GM21360 (cell line): ENCODE results near the gene NXPH1.
A peak's percentile ranks its signal among the peaks of the same experiment; 100 is the strongest.
"Not testable (repeated sequence)": the region's sequence is repeated elsewhere in the genome, so short reads cannot be mapped to it uniquely, and the experiment has no call there.

ENCODE experiments used
- ATAC-seq: cut with Tn5 transposase; IDR thresholded peaks from one replicate; pipeline ENCODE4 v1.9.1; 2021; ENCODE audit warnings: mild to moderate bottlenecking, moderate library complexity; ENCODE audit not compliant: unreplicated experiment

Gene NXPH1

GRCh38 chr7:8669501-8669851 lies 236.1 kb downstream of the NXPH1 start:
- no peak for ATAC-seq

GRCh38 chr7:8684426-8684825 lies 251.0 kb downstream of the NXPH1 start:
- ATAC-seq, result no peak

- no peak for ATAC-seq
Observed at GRCh38 chr7:8699875-8700624, 266.6 kb downstream of the NXPH1 start.

DNA sequence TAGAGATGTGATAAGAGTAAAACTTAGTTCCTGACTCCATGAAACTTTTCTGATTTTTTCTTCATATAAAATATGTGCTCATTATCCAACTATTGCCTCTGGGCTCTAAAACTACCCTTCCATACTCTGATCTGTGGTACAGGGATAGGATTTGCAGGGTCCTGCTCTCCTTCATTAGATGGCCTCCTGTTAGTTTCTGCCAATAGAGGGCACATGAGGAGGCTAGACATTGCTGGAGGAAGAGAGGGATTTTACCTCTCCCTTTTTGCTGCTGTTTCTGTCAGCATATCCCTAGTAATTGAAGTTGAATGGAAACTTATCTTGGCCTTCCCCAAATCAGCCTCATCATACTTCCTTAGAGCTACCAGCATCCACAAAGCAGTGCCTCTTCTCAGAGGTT lies 269.4 kb downstream of the NXPH1 start:
- ATAC-seq, result no peak

DNA sequence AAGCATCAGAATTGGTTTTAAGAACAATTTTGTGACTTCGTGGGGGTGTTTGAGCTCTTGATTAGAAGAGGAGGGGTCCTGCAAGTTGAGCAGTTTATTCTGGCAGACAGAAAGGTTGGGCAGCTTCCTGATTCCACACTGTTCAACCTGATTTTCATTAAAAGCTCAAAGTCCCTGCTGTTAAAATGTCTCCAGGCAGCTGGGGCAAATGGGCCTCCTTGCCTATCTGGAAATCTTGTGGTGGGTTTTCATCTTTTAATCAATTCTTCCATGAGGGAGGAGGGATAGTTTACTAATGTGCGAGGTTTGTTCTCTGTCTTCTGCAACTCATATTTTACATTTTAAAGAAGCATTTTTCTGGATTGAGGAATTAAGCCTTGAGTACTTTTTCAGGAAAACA lies 276.7 kb downstream of the NXPH1 start:
- ATAC-seq, result no peak

GRCh38 chr7:8714791-8715190 lies 281.4 kb downstream of the NXPH1 start:
- no peak for ATAC-seq

- no peak for ATAC-seq
Observed at GRCh38 chr7:8719102-8719501, 285.7 kb downstream of the NXPH1 start.

DNA sequence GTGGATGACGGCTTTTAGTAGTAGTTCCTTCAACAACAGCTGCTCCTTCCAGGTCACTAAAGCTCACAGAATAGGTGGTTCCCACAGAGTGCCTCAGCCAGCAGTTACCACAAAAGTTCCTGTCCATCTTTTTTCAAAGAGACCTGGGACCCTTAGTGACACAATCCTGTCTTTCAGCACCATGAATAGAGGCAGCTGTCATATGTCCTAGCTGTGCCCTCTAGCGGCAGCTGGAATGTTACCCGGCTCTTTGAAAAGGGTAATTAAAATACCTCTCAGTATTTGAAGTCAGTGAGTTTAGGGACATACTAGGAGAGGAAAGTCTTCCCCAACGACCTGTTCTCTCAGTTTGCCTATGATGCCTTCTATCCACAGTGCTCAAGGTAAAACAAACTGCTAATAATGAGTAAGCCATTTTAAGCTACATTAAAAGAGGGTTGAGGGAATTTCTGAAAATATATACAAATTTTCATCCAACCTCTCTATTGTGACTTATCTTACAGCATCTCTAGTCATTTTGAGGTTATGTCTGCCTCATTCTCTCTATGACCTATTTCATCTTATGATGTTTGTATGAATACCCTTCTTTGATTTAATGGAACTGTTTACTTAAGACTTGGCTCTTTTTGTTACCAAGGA lies 290.8 kb downstream of the NXPH1 start:
- peak; percentile 87 for ATAC-seq

- not testable (repeated sequence) for ATAC-seq
Observed at GRCh38 chr7:8731756-8732155, 298.3 kb downstream of the NXPH1 start.

GRCh38 chr7:8739837-8740236 lies 306.4 kb downstream of the NXPH1 start:
- ATAC-seq, result no peak

GRCh38 chr7:8742837-8743236 lies 309.4 kb downstream of the NXPH1 start:
- no peak for ATAC-seq

GRCh38 chr7:8747338-8747737 lies 313.9 kb downstream of the NXPH1 start:
- no peak for ATAC-seq

DNA sequence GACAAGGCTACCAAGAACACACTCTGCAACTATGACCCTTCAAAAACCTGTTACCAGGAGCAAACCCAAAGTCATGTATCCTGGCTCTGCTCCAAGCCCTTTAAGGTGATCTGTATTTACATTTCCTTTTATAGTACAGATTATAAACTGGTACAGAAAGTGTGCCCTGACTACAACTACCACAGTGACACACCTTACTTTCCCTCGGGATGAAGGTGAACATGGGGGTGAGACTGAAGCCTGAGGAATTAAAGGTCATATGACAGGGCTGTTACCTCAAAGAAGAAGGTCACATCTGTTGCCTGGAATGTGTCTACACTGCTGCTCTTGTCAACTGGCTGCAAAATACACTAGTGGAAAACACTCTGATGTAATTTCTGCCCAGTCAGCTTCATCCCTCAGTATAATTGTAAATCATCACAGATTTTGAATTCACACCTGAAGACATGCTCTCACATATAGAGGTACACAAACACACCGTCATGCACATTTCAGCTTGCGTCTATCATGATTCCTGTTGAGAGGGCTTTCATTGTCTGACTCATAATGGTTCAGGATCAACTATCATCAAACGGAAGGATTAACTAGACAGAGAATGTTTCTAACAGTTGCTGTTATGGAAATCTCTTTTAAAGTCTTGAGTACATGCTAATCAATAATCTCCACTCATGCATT lies 318.3 kb downstream of the NXPH1 start:
- no peak for ATAC-seq

- no peak for ATAC-seq
Observed at GRCh38 chr7:8753355-8753754, 319.9 kb downstream of the NXPH1 start.

GRCh38 chr7:8761731-8762130 lies 328.3 kb downstream of the NXPH1 start:
- ATAC-seq, result no peak

DNA sequence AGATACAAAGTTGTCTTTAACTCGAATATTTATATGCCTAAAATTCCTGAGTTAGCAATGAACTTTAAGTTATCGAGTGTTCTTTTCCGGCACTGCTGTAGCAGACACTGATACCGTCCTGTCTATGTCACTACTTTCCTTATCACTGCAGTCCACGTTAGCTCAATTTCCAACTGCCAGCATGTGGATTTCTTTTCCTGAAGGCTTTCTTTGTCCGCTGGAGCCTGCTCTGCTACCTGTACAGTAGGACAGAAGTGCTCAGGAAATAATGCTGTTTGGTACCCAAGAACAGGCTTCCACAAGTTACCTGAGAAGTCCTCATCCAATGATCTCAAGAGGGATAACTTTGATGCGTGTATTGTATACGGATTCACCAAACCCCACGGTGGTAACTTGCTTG lies 329.4 kb downstream of the NXPH1 start:
- ATAC-seq, result no peak

- ATAC-seq, result no peak
Observed at GRCh38 chr7:8765374-8765773, 332.0 kb downstream of the NXPH1 start.

- ATAC-seq, result no peak
Observed at GRCh38 chr7:8773518-8773917, 340.1 kb downstream of the NXPH1 start.

DNA sequence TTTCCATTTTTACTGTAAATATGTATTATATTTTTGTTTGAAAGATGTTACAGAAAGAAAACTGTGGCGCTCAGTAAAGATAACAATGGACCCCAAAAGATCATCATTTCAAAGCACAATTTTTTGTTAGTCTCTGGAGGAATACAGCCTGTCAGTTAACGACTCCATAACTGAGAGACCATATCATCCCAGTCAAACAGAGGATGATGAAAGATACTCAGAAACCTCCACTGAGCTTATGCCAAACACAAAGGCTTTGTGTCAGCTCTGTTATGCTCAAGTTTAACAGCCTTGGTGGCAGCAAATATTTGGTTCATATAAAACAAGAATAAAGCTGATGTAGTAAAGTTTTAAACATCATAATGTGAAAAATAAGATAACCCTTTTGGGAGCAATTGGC lies 345.1 kb downstream of the NXPH1 start:
- no peak for ATAC-seq

- no peak for ATAC-seq
Observed at GRCh38 chr7:8781166-8781565, 347.8 kb downstream of the NXPH1 start.

DNA sequence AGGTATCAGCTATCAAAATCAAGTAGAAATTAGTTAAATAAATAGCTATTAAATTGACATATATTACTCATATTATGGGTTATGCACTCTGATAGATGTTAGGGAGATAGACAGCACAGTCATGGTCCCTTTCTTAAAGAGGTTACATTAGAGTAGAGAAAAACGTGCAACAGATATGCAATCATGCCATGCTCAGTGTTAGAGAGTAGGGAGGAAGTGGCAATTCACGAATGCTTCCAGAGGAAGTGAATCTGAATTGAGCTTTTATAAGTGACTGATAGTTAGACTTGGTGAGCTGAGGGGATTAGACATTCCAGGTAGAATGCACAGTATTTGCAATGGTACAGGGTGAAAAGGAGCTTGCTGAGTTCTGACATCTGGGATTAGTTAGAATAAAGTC lies 349.8 kb downstream of the NXPH1 start:
- no peak for ATAC-seq

GRCh38 chr7:8785081-8785480 lies 351.7 kb downstream of the NXPH1 start:
- no peak for ATAC-seq
